Medulla oblongata (tissue), 1 donor: ENCODE measurements around the gene PNPLA6.
"Not testable (repeated sequence)": the region's sequence is repeated elsewhere in the genome, so short reads cannot be mapped to it uniquely, and the experiment has no call there.

ENCODE experiments used
- DNase-seq: peaks from one replicate; pipeline ENCODE4 v3.0.0-alpha.2; 2015; ENCODE audit errors: extremely low spot score

PNPLA6 gene

GRCh38 chr19:7533281-7533885, 2.1 kb upstream of the PNPLA6 start:
- DNase-seq: peak; percentile 33

GRCh38 chr19:7533925-7534480, 1.5 kb upstream of the PNPLA6 start:
- peak; percentile 93 for DNase-seq

DNA sequence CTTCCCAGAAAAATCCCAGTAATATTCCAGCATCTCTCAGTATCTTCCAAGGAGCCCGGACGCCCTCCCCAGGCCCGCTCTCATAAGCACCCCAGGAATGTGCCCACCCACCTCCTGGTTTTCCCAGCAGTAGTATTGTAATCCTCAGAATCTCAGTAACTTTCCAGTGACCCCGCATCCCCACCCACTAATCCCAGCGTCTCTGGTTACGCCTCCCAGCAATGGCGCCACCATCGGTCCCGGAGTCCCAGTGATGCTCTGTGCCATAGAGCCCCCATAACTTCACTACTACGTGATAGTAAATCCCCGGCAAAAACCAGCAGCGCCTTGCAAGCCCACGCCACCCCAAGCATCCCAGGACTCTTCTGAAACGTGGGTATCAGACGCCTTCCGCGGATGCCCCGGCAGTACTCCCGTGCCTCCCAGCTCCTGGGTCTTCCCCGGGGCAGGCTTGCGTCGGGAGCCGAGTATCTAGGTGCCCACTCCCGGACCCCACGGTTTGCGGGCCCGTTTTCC, 928 bp upstream of the PNPLA6 start:
- peak; percentile 72 for DNase-seq

GRCh38 chr19:7535998-7536695, 630 bp downstream of the PNPLA6 start:
- DNase-seq: no peak

DNA sequence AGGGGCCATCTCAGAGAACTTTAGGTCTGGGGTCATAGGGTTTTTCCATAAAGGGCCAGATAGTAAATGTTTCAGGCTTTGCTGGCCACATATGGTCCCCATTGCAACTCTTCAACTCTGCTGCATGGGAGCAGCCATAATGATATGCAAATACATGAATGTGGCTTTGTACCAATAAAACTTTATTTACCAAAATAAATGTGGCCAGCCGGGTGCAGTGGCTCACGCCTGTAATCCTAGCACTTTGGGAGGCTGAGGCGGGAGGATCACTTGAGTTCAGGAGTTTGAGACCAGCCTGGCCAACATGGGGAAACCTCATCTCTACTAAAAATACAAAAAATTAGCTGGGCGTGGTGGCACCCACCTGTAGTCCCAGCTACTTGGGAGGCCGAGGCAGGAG, 3.5 kb downstream of the PNPLA6 start:
- not testable (repeated sequence) for DNase-seq

DNA sequence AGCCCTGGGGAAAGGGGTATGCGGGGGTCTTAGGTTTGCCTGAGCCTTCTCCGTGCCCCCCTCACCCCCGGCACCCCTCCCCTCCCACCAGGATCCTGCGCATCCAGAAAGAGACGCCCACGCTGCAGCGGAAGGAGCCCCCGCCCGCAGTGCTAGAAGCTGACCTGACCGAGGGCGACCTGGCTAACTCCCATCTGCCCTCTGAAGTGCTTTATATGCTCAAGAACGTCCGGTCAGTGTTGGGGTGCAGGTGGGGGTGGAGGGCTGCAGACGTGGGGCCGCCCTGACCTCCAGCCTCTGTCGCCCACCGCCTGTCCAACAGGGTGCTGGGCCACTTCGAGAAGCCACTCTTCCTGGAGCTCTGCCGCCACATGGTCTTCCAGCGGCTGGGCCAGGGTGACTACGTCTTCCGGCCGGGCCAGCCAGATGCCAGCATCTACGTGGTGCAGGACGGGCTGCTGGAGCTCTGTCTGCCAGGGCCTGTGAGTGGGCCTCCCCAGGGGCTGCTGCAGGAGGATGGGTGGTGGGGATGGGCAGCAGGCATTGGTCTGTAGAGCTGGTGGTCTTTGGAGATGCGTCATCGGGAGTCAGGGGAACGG, 4.4 kb downstream of the PNPLA6 start:
- DNase-seq: no peak

DNA sequence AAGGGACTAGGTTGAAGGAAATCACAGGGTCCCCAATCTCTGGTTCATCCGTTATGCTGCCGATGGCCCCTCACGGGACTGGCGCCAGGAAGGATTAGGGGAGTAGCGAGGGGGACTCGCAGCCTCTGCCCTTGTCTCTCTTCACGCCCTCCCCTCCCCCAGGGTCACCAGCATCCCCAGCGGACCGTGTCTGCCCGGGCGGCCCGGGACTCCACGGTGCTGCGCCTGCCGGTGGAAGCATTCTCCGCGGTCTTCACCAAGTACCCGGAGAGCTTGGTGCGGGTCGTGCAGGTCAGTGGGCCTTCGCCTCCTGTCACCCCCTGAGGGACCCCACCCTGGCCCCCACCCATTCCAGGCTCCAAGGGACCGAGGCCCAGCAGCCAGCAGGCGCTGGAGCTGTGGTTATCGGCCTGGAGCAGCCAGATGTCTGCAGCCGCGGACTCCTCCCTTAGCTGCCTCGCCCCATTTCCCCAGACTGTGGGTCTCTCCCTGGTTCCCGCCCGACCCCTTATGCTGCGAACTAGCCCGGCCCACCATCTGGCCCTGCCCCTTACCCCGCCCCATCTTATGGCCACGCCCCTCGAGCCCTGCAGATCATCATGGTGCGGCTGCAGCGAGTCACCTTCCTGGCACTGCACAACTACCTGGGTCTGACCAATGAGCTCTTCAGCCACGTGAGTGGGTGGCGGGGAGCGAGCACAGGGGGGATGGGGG, 5.4 kb downstream of the PNPLA6 start:
- no peak for DNase-seq

DNA sequence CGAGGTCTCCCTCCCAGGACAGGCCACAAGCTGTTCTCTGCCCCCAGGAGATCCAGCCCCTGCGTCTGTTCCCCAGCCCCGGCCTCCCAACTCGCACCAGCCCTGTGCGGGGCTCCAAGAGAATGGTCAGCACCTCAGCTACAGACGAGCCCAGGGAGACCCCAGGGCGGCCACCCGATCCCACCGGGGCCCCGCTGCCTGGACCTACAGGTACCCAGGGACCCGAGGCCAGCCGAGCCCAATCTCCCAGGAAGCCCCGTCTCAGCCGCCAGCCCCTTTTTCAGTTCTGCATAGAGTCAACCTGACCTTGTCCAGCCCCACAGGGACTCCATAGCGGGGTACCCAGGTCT, 5.9 kb downstream of the PNPLA6 start:
- no peak for DNase-seq

- no peak for DNase-seq
These were observed 6.4 kb downstream of the PNPLA6 start for GRCh38 chr19:7541828-7542443.

GRCh38 chr19:7542556-7543348, 7.2 kb downstream of the PNPLA6 start:
- no peak for DNase-seq

- peak; percentile 68 for DNase-seq
These were observed 9.1 kb downstream of the PNPLA6 start for GRCh38 chr19:7544626-7545025.

DNA sequence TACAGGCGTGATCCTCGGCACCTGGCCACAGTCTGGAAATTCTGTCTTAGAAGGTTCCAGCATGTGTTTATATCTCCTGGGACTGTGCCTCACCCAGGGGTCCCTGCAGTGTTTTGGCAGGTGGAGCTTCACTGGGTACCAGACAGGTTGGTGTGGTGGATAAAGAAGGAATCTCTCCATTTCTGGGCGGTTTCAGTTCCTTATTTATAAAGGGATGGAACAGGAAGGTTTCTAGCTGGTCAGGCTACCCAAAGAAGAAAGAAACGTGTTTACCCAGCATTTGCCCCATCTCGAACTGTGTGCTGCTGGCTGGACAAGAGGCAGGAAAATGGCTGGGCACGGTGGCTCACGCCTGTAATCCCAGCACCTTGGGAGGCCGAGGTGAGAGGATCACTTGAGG, 9.8 kb downstream of the PNPLA6 start:
- peak; percentile 35 for DNase-seq

DNA sequence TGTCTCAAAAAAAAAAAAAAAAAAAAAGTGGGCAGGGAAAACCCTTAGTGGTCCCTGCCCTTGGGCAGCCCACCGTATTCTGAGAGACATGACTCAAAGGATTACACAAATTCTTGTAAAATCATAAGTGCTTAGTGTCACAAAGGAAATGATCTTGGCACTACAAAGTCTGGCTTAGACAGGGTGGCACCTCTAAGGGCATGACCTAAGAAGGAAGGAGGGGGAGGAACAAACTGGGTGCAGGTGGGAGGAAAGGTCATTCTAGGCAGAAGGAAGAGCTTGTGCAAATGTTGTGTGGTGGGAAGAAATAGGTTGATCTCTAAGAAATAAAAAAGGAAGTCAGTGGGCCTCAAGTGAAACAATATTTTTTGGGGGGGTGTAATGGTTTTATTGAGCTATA, 10.4 kb downstream of the PNPLA6 start:
- DNase-seq: no peak

DNA sequence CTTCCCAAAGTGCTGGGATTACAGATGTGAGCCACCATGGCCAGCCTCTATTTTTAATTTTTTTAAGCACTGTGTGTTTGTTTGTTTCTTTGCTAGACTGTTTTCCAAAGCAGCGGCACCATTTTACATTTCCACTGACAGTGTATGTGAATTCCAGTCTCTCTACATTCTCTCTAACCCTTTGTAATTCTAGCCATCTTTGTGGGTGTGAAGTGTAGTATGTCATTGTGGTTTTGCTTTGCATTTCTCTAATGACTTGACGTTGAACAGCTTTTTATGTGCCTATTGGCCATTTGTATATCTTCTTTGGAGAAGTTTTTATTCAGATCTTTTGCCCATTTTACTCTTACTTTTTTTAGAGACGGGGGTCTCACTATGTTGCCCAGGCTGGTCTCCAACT, 11.6 kb downstream of the PNPLA6 start:
- DNase-seq: no peak

DNA sequence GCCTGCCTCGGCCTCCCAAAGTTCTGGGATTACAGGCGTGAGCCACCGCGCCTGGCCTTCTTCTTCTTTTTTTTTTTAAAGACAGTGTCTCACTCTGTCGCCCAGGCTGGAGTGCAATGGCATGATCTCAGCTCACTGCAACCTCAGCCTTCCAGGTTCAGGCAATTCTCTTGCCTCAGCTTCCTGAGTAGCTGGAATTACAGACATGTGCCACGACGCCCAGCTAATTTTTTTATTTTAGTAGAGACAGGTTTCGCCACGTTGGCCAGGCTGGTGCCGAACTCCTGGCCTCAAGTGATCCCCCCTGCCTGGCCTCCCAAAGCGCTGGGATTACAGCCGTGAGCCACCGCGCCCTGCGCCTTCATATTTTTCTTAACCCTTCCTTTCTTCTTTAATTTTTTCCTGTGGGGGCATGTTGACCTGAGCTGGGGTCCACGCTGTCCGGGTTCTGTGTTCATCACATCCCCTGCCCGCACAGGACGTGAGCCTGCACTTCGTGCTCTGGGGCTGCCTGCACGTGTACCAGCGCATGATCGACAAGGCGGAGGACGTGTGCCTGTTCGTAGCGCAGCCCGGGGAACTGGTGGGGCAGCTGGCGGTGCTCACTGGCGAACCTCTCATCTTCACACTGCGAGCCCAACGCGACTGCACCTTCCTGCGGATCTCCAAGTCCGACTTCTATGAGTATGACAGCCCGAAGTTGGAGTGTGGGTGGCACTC, 14.1 kb downstream of the PNPLA6 start:
- DNase-seq: no peak

GRCh38 chr19:7550169-7550770, 14.8 kb downstream of the PNPLA6 start:
- DNase-seq: no peak

DNA sequence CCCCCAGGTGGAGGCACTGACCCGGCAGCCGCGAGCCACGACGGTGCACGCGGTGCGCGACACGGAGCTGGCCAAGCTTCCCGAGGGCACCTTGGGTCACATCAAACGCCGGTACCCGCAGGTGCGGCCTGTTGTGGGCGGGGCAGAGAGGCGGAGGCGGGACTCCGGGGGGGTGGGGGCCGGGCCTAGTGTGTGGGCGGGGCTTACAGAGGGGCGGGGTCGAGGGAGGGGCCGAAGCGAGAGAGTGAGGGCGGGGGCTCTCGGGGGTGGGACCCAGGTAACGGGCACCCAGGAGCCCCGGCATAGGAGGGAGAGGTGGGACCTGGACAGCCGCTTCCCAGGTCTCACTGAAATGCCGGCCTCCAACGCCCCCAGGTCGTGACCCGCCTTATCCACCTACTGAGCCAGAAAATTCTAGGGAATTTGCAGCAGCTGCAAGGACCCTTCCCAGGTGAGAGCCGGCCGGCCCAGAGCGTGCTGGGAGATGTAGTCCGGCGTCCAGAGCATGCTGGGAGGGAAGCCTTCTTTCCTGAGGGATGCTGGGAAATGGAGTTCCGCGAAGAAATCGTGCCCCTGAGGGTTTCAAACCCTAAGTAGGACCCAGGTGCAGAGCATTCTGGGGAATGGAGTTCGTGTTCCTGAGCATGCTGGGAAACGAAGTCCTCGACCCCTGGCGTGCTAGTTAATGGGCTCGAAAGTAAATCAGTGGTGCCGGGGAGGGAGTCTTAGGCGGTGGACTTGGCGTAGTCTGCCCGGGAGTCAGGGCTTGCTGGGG, 15.7 kb downstream of the PNPLA6 start:
- DNase-seq: peak; percentile 46

DNA sequence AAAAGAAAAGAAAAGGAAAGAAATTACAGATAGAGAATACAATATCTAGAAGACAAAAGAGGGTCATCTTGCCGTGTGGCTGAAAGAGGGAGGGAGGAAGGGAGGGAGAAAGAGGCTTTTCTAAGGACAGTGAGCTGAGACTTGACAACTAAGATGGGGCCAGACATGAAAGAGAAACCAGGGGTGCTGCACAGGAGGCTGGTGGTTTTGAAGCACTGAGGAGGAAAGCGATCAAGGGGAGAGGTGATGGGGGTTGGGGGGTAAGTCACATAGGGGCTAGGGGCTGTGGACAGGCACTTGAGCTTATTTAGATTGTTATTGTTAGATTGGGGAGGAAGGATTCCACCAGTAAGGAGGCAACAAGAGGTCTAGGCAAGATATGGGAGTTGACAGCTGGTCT, 17.3 kb downstream of the PNPLA6 start:
- DNase-seq: no peak

DNA sequence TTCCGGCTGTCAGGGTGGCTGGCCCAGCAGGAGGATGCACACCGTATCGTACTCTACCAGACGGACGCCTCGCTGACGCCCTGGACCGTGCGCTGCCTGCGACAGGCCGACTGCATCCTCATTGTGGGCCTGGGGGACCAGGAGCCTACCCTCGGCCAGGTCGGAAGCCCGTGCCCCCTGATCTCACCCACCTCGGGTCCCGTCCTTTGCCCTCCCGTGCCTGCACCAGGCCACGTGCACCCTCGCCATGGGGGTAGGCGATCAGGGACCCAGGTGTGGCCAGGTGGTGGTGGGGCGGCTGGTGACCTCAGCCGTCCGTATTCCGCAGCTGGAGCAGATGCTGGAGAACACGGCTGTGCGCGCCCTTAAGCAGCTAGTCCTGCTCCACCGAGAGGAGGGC, 19.0 kb downstream of the PNPLA6 start:
- no peak for DNase-seq
